OCI-LY3 (cell line): ENCODE results near the gene FOXK2.

Experiments
- EZH2phosphoT487 ChIP-seq: fragments of 200-600 bp; shearing (Covaris generic); IDR thresholded peaks from 2 replicates; pipeline ENCODE4 v1.6.1; 2018; ENCODE audit warnings: antibody characterized with exemption, mixed run types, low read depth
- TF ChIP-seq, protein P1 (sequence below): fragments of 200-600, 300-600 bp; sonication (generic); IDR thresholded peaks from 2 replicates; pipeline ENCODE4 v1.5.1; 2014; ENCODE audit warnings: antibody characterized with exemption, low read length, low read depth

GRCh38 chr17:82604532-82604931, 85.0 kb downstream of the FOXK2 start:
- TF ChIP-seq, protein P1, sequence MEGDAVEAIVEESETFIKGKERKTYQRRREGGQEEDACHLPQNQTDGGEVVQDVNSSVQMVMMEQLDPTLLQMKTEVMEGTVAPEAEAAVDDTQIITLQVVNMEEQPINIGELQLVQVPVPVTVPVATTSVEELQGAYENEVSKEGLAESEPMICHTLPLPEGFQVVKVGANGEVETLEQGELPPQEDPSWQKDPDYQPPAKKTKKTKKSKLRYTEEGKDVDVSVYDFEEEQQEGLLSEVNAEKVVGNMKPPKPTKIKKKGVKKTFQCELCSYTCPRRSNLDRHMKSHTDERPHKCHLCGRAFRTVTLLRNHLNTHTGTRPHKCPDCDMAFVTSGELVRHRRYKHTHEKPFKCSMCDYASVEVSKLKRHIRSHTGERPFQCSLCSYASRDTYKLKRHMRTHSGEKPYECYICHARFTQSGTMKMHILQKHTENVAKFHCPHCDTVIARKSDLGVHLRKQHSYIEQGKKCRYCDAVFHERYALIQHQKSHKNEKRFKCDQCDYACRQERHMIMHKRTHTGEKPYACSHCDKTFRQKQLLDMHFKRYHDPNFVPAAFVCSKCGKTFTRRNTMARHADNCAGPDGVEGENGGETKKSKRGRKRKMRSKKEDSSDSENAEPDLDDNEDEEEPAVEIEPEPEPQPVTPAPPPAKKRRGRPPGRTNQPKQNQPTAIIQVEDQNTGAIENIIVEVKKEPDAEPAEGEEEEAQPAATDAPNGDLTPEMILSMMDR, result no peak
- TF ChIP-seq EZH2phosphoT487, result no peak
